ENCODE results near the gene PIP5K1C.
A peak's percentile ranks its signal among the peaks of the same experiment; 100 is the strongest.

PIP5K1C gene

GRCh38 chr19:3730457-3730958, 30.2 kb upstream of the PIP5K1C start:
- H3K4me3 ChIP-seq (ENCODE audit: low read depth, low read length) = no peak overlapping the region
- DNase-seq (ENCODE audit: low read depth) = no peak
- no peak for TF ChIP-seq CTCF (conservative IDR thresholded peaks at IDR 0.05; ENCODE audit: low read depth, low read length)

DNA sequence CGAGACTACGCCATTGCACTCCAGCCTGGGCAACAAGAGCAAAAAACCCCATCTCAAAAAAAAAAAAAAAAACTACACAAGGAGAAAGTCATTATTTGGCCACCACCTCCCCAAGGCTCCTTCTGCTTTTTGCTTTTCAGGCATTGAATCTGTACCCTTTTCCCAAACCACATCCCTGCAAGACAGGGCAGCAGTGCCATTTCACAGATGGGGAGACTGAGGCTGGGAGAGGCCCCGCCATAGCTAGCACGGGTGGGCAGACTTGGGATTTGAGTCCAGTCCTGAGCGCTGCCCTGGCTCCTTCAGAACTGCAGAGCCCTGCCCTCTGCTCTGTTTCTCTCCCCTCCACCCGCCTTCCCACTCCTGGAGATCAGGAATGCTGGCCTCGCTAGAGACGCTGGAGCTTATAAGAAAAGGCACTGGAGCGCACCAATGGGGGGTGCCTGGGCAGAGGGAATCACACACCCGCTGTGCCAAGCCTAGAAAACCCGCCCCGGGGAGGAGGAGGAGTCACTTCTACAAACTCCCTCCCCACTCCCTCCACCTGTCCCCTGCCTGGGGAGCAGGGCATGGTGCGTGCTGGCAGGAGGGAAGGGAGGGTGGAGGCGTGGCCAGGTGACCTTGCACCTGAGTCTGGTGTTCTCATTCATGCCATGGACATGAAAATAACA, 25.5 kb upstream of the PIP5K1C start:
- no peak for TF ChIP-seq CTCF (conservative IDR thresholded peaks at IDR 0.05; ENCODE audit: low read depth, low read length)
- DNase-seq (ENCODE audit: low read depth) = peak; percentile 19
- no peak overlapping the region for H3K4me3 ChIP-seq (ENCODE audit: low read depth, low read length)

- no peak for DNase-seq (ENCODE audit: low read depth)
- no peak overlapping the region for H3K4me3 ChIP-seq (ENCODE audit: low read depth, low read length)
- TF ChIP-seq CTCF (conservative IDR thresholded peaks at IDR 0.05; ENCODE audit: low read depth, low read length) = no peak
These were observed 24.9 kb upstream of the PIP5K1C start for GRCh38 chr19:3725121-3725520.

DNA sequence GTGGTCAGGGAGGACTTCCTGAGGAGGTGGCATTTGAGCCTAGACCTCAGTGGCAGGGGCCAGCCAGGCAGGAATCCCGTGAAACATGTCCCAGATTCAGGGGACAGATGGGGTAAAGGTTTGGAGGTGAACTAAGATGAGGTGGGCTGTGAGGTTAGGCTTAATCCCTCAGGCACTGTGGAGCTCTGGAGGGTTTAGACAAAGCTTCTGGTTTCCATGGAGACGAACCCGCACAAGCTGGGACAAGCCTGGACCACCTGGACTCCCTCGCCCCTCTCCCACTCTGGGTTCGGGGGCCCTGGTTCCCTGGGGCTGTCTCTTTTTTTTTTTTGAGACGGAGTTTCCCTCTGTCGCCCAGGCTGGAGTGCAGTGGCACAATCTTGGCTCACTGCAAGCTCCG, 23.6 kb upstream of the PIP5K1C start:
- no peak for DNase-seq (ENCODE audit: low read depth)
- no peak for TF ChIP-seq CTCF (conservative IDR thresholded peaks at IDR 0.05; ENCODE audit: low read depth, low read length)
- no peak overlapping the region for H3K4me3 ChIP-seq (ENCODE audit: low read depth, low read length)

GRCh38 chr19:3723110-3723488, 22.8 kb upstream of the PIP5K1C start:
- H3K4me3 ChIP-seq (ENCODE audit: low read depth, low read length) = no peak overlapping the region
- TF ChIP-seq CTCF (conservative IDR thresholded peaks at IDR 0.05; ENCODE audit: low read depth, low read length) = no peak
- no peak for DNase-seq (ENCODE audit: low read depth)

DNA sequence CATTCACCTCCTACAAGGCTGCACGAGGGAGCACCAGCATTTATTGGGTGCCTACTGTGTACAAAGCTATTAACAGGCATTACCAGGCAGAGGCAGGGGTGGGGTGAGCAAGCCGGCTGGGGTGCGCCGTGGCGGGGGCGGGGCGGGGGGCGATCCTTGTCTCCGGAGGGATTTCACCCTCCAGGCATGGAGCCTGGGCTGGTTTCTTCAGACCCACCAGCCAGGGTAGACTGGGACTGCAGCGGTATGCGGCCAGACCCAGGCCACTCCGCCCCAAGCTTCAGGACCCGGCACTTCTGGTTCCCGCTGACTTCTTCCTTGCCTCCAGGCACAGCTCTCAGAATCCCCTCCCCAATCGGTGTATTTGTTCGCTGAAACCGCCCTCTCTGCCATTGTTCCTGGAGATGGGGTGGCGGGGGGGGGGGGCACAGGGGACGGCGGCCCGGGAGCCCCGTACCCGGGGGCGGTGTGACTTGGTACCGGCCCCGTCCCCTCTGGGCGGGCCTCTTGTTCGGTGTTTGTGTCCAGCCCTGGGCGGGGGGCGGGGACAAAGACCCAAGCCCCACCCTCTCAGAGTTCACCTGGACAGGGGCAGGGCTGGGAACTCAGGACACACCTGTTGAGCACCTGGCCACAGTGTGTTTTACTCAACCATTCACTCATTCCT, 22.3 kb upstream of the PIP5K1C start:
- no peak for TF ChIP-seq CTCF (conservative IDR thresholded peaks at IDR 0.05; ENCODE audit: low read depth, low read length)
- H3K4me3 ChIP-seq (ENCODE audit: low read depth, low read length) = no peak overlapping the region
- no peak for DNase-seq (ENCODE audit: low read depth)
